ENCODE measurements around the gene SRRM3.
A peak's percentile ranks its signal among the peaks of the same experiment; 100 is the strongest.

Gene SRRM3

DNA sequence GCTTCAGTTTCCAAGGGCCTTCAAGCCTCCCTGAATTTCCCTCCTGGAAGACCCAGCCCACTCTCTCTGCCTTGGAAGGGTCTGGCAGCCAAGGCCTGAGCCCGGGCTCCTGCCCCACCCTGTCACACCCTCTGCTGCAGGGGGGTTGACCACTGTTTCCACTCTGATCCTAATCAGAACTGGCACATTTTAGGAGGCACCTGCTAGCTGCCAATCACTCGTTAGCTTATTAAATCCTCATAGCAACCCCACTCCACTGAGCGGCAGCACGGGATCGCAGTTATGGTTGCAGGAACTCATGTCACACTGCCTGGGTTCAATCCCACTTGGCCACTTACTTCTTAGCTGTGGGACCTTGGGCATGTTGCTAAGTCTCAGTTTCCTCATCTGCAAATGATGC lies 113.7 kb downstream of the SRRM3 start:
- TF ChIP-seq, protein P1, sequence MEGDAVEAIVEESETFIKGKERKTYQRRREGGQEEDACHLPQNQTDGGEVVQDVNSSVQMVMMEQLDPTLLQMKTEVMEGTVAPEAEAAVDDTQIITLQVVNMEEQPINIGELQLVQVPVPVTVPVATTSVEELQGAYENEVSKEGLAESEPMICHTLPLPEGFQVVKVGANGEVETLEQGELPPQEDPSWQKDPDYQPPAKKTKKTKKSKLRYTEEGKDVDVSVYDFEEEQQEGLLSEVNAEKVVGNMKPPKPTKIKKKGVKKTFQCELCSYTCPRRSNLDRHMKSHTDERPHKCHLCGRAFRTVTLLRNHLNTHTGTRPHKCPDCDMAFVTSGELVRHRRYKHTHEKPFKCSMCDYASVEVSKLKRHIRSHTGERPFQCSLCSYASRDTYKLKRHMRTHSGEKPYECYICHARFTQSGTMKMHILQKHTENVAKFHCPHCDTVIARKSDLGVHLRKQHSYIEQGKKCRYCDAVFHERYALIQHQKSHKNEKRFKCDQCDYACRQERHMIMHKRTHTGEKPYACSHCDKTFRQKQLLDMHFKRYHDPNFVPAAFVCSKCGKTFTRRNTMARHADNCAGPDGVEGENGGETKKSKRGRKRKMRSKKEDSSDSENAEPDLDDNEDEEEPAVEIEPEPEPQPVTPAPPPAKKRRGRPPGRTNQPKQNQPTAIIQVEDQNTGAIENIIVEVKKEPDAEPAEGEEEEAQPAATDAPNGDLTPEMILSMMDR (IDR thresholded peaks at IDR 0.05; ENCODE audit: insufficient read depth, missing control alignments), result peak; percentile 68
- FAIRE-seq, result no peak
- no peak for DNase-seq (ENCODE audit: insufficient read length, low spot score)

DNA sequence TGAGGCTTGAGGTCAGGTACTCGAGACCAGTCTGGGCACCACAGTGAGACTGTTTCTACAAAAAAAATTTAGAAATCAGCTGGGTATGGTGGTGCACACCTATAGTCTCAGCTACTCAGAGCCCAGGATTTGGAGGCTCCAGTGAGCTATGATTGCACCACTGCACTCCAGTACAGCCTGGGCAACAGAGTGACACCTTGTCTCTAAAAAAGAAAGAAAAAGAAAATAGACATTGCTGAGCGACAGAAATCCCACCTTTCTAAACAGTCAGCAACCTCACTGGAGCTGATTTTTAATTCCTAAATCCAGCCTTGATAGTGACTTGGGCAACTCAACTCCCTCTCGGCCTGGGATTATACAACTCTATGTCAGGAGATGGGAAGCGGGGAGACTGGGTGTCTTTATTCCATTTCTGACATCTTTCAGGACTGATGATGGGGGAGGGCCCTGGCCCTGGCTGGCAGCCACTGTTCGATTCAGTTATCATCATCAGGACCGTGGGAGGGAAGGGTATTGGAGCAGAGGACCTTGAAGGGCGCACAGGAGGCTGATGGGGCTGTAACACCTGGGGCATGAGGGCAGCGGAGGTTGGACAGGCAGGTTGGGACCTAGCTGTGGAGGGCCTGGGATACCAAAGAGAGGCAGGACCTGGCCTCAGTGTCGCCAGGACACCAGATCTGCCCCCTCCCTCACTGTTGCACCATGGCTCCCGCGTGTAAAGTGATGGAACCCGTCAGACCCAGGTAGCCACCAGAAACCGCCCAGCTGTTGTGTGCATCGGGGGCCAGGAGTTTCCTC lies 115.5 kb downstream of the SRRM3 start:
- TF ChIP-seq, protein P1 (IDR thresholded peaks at IDR 0.05; ENCODE audit: insufficient read depth, missing control alignments), result no peak
- DNase-seq (ENCODE audit: insufficient read length, low spot score) (no peak), FAIRE-seq (no peak)

DNA sequence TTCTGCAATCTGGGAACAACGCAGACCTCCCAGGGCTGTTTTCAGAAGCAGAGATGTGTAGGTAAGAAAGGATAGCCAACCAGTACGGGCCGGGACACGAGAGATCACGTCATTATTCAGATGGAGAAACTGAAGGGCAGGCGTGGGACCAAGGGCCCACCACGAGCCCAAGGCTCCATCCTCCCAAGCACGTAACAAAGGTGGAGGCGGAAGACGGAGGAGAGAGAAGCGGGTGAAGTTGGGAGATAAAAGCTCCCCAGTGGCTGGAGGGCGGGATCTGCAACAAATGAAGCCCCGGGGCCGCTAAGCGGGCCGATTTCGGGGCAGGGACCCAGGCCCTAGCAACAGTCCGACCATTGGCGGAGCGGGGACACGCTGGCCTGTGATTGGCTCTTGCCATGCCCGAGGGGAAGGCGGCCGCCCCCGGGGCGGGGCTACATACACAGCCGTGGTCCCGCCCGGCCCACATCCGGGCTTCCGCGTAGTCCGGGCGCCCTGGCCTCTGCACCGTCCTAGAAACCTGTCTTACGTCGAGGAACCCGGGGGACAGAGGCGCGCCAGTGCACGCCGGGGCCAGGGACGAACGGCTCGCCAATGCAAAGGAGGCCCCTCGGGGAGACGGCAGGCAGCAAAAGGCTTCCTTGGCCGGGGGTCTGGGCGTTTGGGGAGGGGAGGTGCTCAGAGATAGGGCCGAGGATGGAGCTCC lies 116.2 kb downstream of the SRRM3 start:
- DNase-seq (ENCODE audit: insufficient read length, low spot score) (peak; percentile 98), FAIRE-seq (no peak)
- TF ChIP-seq, protein P1 (IDR thresholded peaks at IDR 0.05; ENCODE audit: insufficient read depth, missing control alignments), result no peak

DNA sequence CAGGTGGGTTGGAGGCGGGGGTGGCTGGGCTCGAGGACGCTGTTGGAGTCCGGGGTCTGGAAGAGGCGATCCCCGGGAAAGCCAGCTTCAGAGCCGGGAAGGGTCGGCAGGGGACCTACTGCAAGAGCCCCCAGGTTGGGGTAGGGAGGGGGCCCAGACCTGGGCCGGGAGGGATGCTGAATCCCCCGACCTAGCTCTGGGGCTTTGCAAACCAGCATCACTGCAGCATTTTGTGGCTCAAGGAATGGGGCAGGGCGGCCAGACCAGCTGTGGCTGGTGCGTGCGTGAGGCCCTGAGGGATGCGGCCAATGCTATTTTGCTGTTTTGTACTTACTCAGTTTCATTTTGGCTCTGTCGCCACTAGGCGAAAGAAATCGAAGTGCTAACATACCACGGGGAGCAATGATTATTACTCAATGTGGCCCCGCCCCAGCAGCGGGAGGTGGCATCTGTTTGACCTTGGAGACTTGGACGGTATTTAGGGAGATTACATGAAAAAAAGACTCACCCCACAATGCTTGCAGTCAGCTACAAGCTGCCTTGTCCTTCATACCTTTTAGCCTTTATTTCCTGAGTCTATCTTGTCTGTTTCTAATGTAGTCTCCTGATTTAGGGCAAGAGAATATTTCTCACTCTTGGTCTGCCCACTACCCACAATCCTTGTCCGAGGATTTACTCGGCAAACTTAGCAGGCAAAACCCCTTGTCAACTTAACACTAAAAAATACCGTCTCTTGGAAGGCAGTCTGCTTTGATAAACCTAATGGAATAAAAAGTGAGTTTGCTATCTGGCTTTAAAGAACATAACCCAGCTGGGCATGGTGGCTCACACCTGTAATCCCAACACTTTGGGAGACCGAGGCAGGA lies 117.0 kb downstream of the SRRM3 start:
- TF ChIP-seq, protein P1 (IDR thresholded peaks at IDR 0.05; ENCODE audit: insufficient read depth, missing control alignments), result no peak
- peak; percentile 45 for DNase-seq (ENCODE audit: insufficient read length, low spot score)

DNA sequence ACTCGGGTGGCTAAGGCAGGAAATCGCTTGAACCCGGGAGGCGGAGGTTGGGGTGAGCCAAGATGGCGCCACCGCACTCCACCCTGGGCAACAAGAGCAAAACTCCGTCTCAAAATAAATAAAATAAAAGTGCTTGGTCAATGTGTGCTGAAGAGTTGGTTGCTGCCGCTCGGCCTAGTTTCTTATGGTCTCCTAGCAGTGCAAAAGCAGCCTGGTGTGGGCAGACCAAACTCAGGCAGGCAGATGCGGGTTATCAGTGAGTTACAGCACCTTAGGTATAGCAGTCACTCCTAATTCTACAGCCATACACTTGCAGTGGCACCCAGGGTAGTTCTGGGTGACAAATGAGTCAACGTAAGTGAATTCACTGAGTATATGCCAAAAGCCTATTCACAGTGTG lies 123.4 kb downstream of the SRRM3 start:
- no peak for FAIRE-seq
- no peak for DNase-seq (ENCODE audit: insufficient read length, low spot score)
- TF ChIP-seq, protein P1 (IDR thresholded peaks at IDR 0.05; ENCODE audit: insufficient read depth, missing control alignments), result no peak

More for the DNA sequence above, 117.0 kb downstream of the SRRM3 start:
- FAIRE-seq, result no peak

DNA sequence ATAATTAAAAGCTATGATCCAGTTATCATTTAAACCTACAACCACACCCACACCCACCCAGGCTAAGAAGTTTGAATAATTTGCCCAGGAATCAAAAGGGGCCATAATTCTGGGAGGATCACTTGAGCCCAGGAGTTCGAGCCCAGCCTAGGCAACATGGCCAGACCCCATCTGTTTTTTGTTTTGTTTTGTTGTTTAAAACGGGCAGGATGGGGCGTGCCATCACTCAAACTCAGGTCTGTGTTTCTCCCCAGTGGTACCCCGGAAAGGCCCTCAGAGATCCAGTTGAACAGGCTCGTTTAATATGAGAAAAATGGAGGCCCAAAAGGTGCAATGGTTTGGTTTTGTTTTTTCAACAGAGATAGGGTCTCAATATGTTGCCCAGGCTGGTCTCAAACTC lies 124.1 kb downstream of the SRRM3 start:
- DNase-seq (ENCODE audit: insufficient read length, low spot score) (no peak), FAIRE-seq (no peak)
- TF ChIP-seq, protein P1 (IDR thresholded peaks at IDR 0.05; ENCODE audit: insufficient read depth, missing control alignments), result no peak
